HCT116 (cell line): ENCODE measurements around the gene PDE4D.

Experiments
- ATF3 ChIP-seq: IDR thresholded peaks from 2 replicates; pipeline ENCODE4 v1.6.1; 2012
- CBX3 ChIP-seq: IDR thresholded peaks from 2 replicates; pipeline ENCODE4 v1.6.1; 2012; ENCODE audit warnings: low read depth
- CEBPB ChIP-seq: IDR thresholded peaks from 2 replicates; pipeline ENCODE4 v1.6.1; 2012; ENCODE audit warnings: low read depth
- CTCF ChIP-seq, 3 experiments: fragments of 200-600 bp in 1 of 3; sonication (generic) in 1 of 3; IDR thresholded peaks in 2 of 3; conservative IDR thresholded peaks in 1 of 3; 2 replicates each; pipeline ENCODE4 v1.5.1; 2012 to 2017; ENCODE audit warnings: low read depth in 2 of 3, low read length in 2 of 3, antibody characterized with exemption in 1 of 3, borderline replicate concordance in 1 of 3, control low read depth in 1 of 3, mild to moderate bottlenecking in 1 of 3, mixed read lengths in 1 of 3, mixed run types in 1 of 3, moderate library complexity in 1 of 3; ENCODE audit not compliant: insufficient read depth in 1 of 3
- EGR1 ChIP-seq: IDR thresholded peaks from 2 replicates; pipeline ENCODE4 v1.6.1; 2012; ENCODE audit warnings: low read depth
- EZH2 ChIP-seq: fragments of 200-600 bp; sonication (generic); IDR thresholded peaks from 2 replicates; pipeline ENCODE4 v1.6.1; 2017; ENCODE audit warnings: antibody characterized with exemption, mixed run types
- EZH2phosphoT487 ChIP-seq: fragments of 200-600 bp; IDR thresholded peaks from 2 replicates; pipeline ENCODE4 v1.6.1; 2018; ENCODE audit warnings: antibody characterized with exemption, borderline replicate concordance
- POLR2A ChIP-seq: IDR thresholded peaks from 2 replicates; pipeline ENCODE4 v1.7.0; 2011; ENCODE audit warnings: borderline replicate concordance; ENCODE audit not compliant: insufficient read depth, insufficient read length; ENCODE audit errors: extremely low read depth
- RAD21 ChIP-seq: IDR thresholded peaks from 2 replicates; pipeline ENCODE4 v1.6.1; 2012; ENCODE audit warnings: low read depth, mild to moderate bottlenecking
- REST ChIP-seq: IDR thresholded peaks from 2 replicates; pipeline ENCODE4 v1.6.1; 2012; ENCODE audit warnings: low read depth
- ZBTB33 ChIP-seq: IDR thresholded peaks from 2 replicates; pipeline ENCODE4 v1.6.1; 2011; ENCODE audit warnings: mild to moderate bottlenecking, low read length, moderate library complexity; ENCODE audit not compliant: insufficient replicate concordance; ENCODE audit errors: extremely low read depth

GRCh38 chr5:59814537-59814872, 79.0 kb downstream of the PDE4D start:
- no peak for TF ChIP-seq ATF3
- TF ChIP-seq CTCF (IDR thresholded peaks at IDR 0.05 in 2 of 3, conservative IDR thresholded peaks at IDR 0.05 in 1 of 3; ENCODE audit: borderline replicate concordance in 1 of 3, insufficient read depth in 1 of 3, low read depth in 2 of 3, low read length in 2 of 3) = no peak
- TF ChIP-seq RAD21 = no peak
- no peak for TF ChIP-seq CBX3
- no peak for TF ChIP-seq REST
- no peak for TF ChIP-seq EZH2
- TF ChIP-seq EGR1 = no peak
- no peak for TF ChIP-seq EZH2phosphoT487
- TF ChIP-seq ZBTB33 = no peak
- TF ChIP-seq POLR2A = no peak
- TF ChIP-seq CEBPB = no peak
